ENCODE results near the gene OPRL1. TPM values are rescaled to one million over a fixed set of nuclear protein-coding genes. Genes with fewer than 3 reads are reported as not detected.

Gene OPRL1
- total RNA-seq, 1 donor = 0.63 TPM

DNA sequence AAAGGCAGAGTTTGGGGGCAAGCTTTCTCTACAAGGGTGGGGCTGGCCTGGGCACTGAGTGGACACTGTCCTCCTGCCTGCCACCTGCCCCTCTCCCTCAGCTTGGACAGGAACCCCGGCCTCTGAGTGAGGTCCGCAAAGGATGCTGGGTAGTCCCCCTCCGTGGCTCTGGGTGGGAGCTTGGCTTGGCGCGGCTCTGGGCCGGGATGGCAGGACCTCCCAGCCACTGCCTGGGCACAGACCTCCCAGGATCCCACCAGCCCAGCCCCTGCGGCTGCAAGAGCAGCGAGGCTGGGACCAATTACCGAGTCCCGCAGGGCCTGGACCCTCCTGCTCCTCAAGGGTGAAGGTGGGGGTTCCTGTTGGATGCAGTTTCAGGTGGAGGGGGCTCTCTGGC lies 27.6 kb upstream of the OPRL1 start:
- TF ChIP-seq, protein P1, sequence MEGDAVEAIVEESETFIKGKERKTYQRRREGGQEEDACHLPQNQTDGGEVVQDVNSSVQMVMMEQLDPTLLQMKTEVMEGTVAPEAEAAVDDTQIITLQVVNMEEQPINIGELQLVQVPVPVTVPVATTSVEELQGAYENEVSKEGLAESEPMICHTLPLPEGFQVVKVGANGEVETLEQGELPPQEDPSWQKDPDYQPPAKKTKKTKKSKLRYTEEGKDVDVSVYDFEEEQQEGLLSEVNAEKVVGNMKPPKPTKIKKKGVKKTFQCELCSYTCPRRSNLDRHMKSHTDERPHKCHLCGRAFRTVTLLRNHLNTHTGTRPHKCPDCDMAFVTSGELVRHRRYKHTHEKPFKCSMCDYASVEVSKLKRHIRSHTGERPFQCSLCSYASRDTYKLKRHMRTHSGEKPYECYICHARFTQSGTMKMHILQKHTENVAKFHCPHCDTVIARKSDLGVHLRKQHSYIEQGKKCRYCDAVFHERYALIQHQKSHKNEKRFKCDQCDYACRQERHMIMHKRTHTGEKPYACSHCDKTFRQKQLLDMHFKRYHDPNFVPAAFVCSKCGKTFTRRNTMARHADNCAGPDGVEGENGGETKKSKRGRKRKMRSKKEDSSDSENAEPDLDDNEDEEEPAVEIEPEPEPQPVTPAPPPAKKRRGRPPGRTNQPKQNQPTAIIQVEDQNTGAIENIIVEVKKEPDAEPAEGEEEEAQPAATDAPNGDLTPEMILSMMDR (IDR thresholded peaks at IDR 0.05; ENCODE audit: insufficient read depth, low read length) = no peak
- DNase-seq (ENCODE audit: low read depth) = no peak
- H3K4me3 ChIP-seq (ENCODE audit: low read depth, low read length) = no peak overlapping the region

DNA sequence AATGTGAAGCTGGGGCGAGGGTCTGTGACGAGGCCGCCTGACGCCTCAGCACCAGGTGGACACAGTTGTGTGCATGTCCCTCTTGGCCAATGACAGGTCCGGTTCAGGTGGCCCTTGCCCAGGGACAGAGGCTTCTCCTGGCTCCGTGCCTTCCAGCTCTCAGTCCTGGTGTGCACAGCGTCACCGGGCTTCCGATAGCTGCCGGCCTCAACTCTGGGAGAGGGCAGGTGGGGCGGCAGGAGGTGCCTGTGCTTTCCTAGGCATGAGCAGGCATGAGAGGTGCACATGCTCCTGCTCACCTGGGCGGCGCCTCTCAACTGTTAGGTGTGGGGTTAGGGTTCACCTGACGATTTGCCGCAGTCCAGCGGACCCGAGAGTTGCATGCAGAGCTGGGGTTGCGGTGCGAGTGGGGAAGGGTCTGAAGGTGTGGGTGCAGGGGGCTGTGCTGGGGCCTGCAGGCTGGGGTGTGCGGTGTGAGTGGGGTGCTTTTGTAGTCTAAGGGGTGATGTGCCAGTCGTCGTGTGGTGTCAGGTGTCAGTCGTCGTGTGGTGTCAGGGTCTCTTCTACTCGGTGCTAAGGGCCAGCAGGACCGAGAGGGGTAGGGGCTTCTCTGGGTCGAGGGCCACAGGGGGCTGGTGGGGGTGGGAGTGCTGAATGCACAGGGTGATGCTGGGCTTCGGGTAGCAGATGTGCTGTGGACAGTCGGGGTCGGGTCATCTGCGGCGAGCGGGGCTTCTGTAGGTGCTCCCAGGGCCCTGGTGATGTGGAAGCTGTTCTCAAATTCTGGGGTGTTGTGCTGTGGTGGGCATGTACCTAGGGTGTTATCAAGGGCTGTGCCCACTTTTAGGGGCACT lies 26.7 kb upstream of the OPRL1 start:
- TF ChIP-seq, protein P1 (IDR thresholded peaks at IDR 0.05; ENCODE audit: insufficient read depth, low read length) = no peak

DNA sequence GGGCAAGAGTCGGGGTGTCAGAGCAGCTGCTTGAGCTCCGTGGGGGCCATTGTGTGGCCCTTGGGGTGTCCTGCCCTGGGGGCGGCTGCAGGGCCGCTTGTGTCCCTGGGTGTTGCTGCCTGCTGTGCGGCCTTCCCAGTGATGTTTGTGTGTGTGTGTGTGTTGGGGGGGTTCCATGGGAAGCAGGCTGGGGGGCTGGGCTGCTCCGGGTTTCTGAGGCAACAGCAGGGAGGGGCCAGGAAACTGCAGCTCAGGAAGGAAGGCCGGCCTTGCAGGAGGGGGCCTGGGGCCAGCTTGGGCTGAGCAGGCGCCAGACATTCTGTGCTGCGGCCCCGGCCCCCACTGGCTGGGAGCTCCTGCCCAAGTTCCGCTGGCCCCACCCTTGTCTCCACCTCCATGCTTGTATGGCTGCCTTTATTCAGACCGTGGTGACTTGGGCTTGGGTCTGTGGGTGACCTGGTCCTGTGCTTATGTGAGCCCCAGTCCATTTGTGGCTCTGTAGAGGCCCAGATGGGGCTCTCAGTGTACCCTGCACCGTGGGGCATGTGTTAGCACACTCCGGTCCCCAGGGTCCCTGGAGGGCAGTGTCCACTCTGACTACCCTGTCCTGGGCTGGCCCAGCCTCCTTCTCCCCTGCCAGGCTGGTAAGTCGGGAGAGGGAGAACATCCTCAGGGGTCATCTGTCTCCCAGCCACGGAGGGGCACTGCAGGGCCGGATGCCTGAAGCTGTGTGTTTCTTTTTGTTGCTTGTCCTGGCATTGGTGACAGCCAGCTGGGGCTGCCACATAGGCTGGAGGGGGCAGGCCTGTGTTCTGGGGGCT lies 25.8 kb upstream of the OPRL1 start:
- H3K4me3 ChIP-seq (ENCODE audit: low read depth, low read length) = peak overlapping the region; percentile 10
- DNase-seq (ENCODE audit: low read depth) = peak; percentile 67
- TF ChIP-seq, protein P1 (IDR thresholded peaks at IDR 0.05; ENCODE audit: insufficient read depth, low read length) = peak; percentile 22

More for the DNA sequence above, 26.7 kb upstream of the OPRL1 start:
- DNase-seq (ENCODE audit: low read depth) = no peak
- H3K4me3 ChIP-seq (ENCODE audit: low read depth, low read length) = no peak overlapping the region

DNA sequence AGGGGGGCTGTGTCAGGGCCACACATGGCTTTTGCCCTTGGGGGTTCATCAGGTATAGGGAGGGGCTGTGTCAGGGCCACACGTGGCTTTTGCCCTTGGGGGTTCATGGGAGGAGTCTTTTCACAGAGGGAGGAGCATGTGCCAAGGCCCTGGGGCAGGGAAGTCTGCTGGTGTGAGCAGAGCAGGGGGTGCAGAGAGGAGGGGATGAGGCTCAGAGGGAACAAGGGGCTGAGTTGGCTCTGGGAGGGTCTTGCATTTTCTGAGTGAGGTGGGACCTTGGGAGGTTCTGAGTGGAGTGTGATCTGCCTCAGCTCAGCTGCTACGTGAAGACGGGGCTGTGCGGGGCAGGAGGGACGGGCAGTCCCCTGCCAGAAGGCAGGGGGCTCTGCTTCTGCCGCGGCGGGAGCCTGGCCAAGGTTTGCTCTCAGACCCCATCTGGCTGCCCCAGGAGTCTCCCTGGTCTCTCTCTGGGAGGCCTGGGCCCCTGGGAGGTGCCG lies 24.4 kb upstream of the OPRL1 start:
- no peak overlapping the region for H3K4me3 ChIP-seq (ENCODE audit: low read depth, low read length)
- DNase-seq (ENCODE audit: low read depth) = no peak
- TF ChIP-seq, protein P1 (IDR thresholded peaks at IDR 0.05; ENCODE audit: insufficient read depth, low read length) = no peak

DNA sequence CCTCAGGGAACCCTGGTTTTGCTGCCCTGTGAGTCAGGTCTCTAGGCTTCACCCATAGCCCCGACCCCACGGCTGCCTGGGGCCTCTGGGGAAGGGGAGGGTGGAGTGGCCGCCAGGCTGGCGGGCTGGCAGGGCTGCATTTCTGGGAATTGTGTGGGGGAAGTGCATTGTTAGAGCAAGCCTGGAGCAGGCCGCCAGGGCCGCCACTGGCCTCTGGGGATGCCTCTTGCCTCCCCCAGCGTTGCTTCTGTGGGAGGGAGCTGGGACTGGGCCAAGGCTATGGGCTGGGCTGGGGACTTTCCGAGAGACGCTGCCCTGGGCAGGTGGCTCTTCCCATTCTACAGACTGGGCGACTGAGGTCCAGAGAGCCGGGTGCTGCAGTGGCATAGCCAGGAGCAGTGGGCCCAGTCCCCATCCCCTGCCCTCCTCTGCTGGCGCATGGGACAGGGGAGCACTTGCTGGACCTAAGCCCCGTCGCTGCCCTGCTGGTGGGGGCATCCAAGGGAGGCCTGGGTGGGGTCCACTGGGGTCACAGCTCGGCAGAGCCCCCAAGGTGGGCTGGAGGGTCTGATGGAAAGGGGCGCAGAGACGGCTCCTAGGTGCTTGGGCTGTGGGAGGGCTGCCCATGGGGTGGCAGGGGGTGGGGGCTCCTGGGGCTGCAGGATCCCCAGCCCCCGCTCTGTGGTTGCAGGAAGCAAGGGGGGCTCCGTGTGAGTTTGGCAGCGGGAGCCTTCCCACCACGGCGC lies 23.8 kb upstream of the OPRL1 start:
- TF ChIP-seq, protein P1 (IDR thresholded peaks at IDR 0.05; ENCODE audit: insufficient read depth, low read length) = no peak
- H3K4me3 ChIP-seq (ENCODE audit: low read depth, low read length) = no peak overlapping the region
- DNase-seq (ENCODE audit: low read depth) = peak; percentile 47

DNA sequence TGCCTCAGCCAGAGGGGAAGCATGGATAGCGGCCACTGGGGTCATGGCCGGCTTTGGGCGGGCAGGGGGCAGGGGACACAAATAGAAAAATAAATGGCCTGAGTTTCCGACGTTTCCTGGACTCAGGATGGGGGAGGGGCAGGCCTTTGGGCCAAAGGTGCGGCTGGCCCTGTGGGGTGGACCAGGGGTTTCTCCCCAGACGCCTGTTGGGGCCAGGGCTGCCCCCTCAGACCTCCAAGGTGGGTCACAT lies 23.3 kb upstream of the OPRL1 start:
- no peak overlapping the region for H3K4me3 ChIP-seq (ENCODE audit: low read depth, low read length)
- TF ChIP-seq, protein P1 (IDR thresholded peaks at IDR 0.05; ENCODE audit: insufficient read depth, low read length) = no peak
- no peak for DNase-seq (ENCODE audit: low read depth)
